GM18870 (cell line): ENCODE data around the gene ZBTB42.

Experiments used
- ATAC-seq: cut with Tn5 transposase; IDR thresholded peaks from one replicate; pipeline ENCODE4 v1.9.1; 2021; ENCODE audit warnings: moderate library complexity; ENCODE audit not compliant: unreplicated experiment

ZBTB42 gene

GRCh38 chr14:104794631-104794992 lies 6.3 kb upstream of the ZBTB42 start:
- ATAC-seq, result no peak

- ATAC-seq, result no peak
These were observed 5.7 kb upstream of the ZBTB42 start, which contains the start of gene AKT1 for GRCh38 chr14:104794993-104795780. TSS of gene AKT1 (minus strand) at chr14:104795748. CDS start at chr14:104792643, 3,105 bp downstream.

GRCh38 chr14:104795781-104796686 lies 4.9 kb upstream of the ZBTB42 start:
- no peak for ATAC-seq

DNA sequence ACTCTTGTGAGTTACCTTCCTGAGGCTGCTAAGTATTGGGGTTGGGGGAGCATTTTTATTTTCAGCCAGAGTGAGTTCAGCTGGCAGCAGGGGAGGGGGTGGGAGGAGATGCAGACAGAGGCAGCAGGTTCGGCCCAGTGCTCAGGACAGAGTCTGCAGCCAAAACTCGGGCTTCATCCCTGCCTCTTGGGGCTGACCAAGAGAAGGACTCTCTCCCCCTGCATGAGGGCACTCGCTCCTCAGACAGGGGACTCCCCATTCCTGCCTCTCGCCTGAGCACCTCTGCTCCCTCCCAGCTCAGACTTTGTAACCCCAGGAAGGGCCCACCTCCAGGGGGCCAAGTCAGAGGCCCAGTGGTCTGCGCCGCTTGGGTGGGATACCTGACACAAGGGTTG lies 4.2 kb upstream of the ZBTB42 start:
- no peak for ATAC-seq

DNA sequence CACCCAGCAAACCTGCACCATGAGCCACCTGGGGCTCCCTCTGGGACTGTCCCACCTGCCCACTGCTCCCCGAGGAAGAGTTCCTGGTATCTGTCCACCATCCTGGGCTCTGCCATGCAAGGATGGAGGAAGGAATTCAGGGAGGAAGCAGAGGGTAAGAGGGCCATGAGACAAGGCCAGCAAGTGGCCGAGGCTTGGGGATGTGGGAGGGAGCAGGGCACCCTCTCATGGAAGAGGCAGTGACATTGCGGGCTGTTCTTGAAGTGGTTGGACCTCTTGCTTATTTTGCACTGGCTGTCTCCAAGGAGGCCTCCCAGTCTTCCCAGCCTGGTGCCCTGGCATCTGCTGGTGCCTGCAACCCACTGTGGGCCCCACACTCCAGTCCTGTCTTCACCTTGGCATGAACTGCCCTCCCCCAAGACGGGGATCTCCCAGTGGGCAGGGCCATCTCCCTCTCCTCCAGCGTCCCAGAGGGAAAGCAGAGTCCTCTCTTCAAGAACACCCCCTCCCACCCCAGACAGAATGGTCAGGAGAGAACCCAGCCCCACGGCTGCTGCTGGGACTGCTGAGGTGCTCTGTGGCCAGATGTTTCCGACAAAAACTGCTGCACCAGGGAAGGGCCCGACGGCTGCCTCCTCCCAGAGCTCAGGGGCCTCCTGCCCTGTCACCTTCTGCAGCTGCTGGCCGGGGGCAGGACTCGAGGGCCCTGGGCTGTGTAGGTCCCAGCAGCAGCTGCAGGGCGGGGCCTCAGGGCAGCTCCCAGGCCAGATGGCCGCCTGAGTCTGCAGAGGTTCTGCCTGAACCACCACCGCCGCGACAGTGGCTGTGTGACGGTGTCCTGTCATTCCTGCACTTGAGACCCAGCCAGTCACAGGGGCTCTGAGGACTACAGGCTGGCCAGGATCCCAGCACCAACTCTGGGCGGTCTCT lies 3.5 kb upstream of the ZBTB42 start:
- ATAC-seq, result no peak

GRCh38 chr14:104798300-104799243 lies 2.3 kb upstream of the ZBTB42 start:
- no peak for ATAC-seq

- no peak for ATAC-seq
These were observed 1.5 kb upstream of the ZBTB42 start for GRCh38 chr14:104799244-104800014.

GRCh38 chr14:104800015-104800770 lies 708 bp upstream of the ZBTB42 start:
- no peak for ATAC-seq

DNA sequence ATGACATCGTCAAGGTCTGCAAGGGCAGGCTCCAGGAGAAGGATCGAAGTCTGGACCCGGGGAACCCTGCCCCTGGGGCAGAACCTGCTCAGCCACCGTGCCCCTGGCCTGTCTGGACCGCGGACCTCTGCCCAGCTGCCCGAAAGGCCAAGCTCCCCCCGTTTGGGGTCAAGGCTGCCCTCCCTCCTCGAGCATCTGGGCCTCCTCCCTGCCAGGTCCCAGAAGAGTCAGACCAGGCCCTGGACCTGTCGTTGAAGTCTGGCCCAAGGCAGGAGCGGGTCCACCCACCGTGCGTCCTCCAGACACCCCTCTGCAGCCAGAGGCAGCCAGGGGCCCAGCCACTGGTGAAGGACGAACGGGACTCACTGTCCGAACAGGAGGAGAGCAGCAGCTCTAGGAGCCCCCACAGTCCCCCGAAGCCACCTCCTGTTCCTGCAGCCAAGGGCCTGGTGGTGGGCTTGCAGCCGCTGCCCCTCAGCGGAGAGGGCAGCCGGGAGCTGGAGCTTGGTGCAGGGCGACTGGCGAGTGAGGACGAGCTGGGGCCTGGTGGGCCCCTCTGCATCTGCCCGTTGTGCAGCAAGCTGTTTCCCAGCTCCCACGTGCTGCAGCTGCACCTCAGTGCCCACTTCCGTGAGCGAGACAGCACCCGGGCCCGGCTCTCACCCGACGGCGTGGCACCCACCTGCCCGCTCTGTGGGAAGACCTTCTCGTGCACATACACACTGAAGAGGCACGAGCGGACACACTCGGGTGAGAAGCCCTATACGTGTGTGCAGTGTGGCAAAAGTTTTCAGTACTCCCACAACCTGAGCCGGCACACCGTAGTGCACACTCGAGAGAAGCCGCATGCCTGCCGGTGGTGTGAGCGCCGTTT lies 856 bp downstream of the ZBTB42 start:
- no peak for ATAC-seq

GRCh38 chr14:104802394-104803184 lies 1.7 kb downstream of the ZBTB42 start:
- ATAC-seq, result no peak

GRCh38 chr14:104803280-104803911 lies 2.5 kb downstream of the ZBTB42 start:
- no peak for ATAC-seq

GRCh38 chr14:104803912-104804410 lies 3.1 kb downstream of the ZBTB42 start:
- no peak for ATAC-seq

DNA sequence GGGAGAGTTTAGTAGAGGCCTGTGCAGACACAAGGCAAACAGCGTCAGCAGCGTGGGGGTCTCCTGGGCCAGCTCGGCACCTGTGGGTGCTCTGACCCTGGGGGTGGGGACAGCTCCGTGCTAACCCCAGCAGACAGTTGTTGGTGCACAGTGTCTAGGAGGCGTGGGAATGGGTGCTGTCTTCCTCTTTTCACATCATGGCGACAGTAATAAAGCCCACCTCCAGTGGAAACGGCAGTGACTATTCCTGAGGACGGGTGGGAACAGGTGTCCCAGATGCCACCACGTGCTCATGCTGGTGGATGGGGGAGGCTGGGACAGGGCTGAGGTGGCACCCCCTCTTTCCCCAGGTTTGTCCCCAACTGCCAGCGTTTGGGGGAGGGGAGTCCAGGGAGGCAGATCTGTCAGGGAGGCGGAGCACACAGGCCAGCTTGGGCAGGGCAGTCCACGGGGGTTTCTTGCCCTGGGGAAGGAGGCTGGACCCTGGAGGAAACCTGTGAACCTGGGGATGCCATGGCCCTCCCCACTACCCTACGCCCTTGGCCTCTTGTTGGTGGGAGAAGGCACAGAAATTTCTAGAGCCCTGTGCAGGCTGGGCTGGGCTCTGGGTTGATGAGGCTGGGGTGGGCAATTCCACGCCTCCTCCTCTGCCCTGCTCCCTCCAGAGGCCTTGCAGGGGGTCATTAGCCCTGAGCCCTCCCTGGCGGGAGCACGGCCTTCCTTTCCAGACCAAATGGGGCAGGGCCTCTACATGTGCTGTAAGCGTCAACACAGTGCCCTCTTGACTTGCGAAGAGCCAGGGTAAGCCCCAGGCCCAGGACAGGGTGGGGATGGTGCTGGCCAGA lies 3.8 kb downstream of the ZBTB42 start:
- ATAC-seq, result no peak

GRCh38 chr14:104805326-104805678 lies 4.4 kb downstream of the ZBTB42 start:
- no peak for ATAC-seq
